ENCODE results near the gene CDH2.

DNA sequence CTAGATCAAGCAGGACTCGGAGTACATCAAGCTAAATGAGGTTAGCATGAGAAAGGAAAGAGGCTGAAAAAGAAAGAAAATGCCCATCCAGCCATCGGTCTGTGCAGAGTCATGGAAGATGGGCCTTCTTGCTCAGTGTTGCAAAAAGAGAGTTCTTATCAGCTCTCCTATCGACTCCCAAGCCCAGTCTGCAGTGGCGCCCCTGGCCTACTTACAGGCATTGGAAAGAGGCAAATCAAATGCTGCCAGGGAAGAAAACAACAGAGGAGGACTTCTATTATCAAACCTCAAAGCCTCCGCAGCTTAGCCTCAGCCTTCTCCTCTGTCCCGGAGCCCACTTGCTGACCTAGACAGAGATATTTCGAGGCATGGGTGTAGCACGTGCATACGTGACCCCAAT is 66.0 kb downstream of the CDH2 start:
- no peak for TF ChIP-seq EZH2phosphoT487 (IDR thresholded peaks at IDR 0.05; ENCODE audit: insufficient read depth, low read depth)
- TF ChIP-seq EZH2 (IDR thresholded peaks at IDR 0.05; ENCODE audit: insufficient read depth, poor library complexity, severe bottlenecking), result no peak
